Natural killer cell (primary cell): ENCODE measurements around the gene CREBRF. TPM values are rescaled to one million over a fixed set of nuclear protein-coding genes. Genes with fewer than 3 reads are reported as not detected.

ENCODE experiments used
- ATAC-seq, 3 donors: fragments of 150-1000 bp in 2 of 3; fragments of 200-7000 bp in 1 of 3; cut with Tn5 transposase; 1 replicate in 1 of 3; 2 replicates in 2 of 3; pipeline ENCODE4 v1.10.0; 2021; ENCODE audit warnings: mild to moderate bottlenecking in 2 of 3, moderate library complexity in 2 of 3
- DNase-seq, 2 donors: peaks; one replicate each; pipeline versions ENCODE4 v3.0.0 to v3.0.0-alpha.2; 2013 to 2021; ENCODE audit warnings: mixed read lengths in 1 of 2
- H3K27ac ChIP-seq: one replicate; pipeline ENCODE4 v1.5.1; 2013; ENCODE audit warnings: mild to moderate bottlenecking, low read length
- H3K27me3 ChIP-seq: one replicate; pipeline ENCODE4 v1.6.1; 2013; ENCODE audit warnings: low read length; ENCODE audit not compliant: control insufficient read depth, insufficient read depth
- H3K36me3 ChIP-seq: one replicate; pipeline ENCODE4 v1.6.1; 2013; ENCODE audit warnings: low read length; ENCODE audit not compliant: control insufficient read depth, insufficient read depth
- H3K4me1 ChIP-seq: one replicate; pipeline ENCODE4 v1.6.1; 2013; ENCODE audit warnings: low read length; ENCODE audit not compliant: control insufficient read depth, insufficient read depth
- H3K4me3 ChIP-seq: one replicate; pipeline ENCODE4 v1.5.1; 2013; ENCODE audit warnings: low read length
- H3K9me3 ChIP-seq: one replicate; pipeline ENCODE4 v1.6.1; 2013; ENCODE audit warnings: low read length; ENCODE audit not compliant: control insufficient read depth, insufficient read depth
- H3K27ac Mint-ChIP-seq, 2 donors: one replicate each; pipeline ENCODE4 v1.8.0; 2022; ENCODE audit warnings: mild to moderate bottlenecking in 2 of 2, mixed read lengths in 2 of 2, moderate library complexity in 1 of 2
- H3K27me3 Mint-ChIP-seq, 2 donors: one replicate each; pipeline ENCODE4 v1.8.0; 2022; ENCODE audit warnings: low read depth in 2 of 2, mixed read lengths in 2 of 2
- H3K36me3 Mint-ChIP-seq: one replicate; pipeline ENCODE4 v1.8.0; 2022; ENCODE audit warnings: mixed read lengths
- H3K4me1 Mint-ChIP-seq, 2 donors: one replicate each; pipeline ENCODE4 v1.8.0; 2022; ENCODE audit warnings: mixed read lengths in 2 of 2
- H3K4me3 Mint-ChIP-seq: one replicate; pipeline ENCODE4 v1.8.0; 2022; ENCODE audit warnings: mild to moderate bottlenecking, moderate library complexity, mixed read lengths
- H3K9me3 Mint-ChIP-seq, 2 donors: one replicate each; pipeline ENCODE4 v1.8.0; 2022; ENCODE audit warnings: mixed read lengths in 2 of 2
- CTCF ChIP-seq: fragments of 200-600 bp; IDR thresholded peaks from one replicate; pipeline ENCODE4 v1.8.0; 2022; ENCODE audit warnings: antibody characterized with exemption
- WGBS: methylation state at CpG from one replicate; pipeline ENCODE4 v1.1.7; 2013; ENCODE audit warnings: missing lambda C conversion rate; ENCODE audit not compliant: insufficient coverage; 5-methylcytosine and 5-hydroxymethylcytosine counted together
- intact Hi-C: fragments of 100-400 bp; cut with micrococcal nuclease; formaldehyde crosslinking; loops from one replicate; pipeline ENCODE4 v1.14.2; 2022
- total RNA-seq, 4 donors: library from RNA; stranded (reverse); fragments of 120-200 nt in 1 of 4; gene quantifications; one replicate each; pipeline versions ENCODE4 v1.2.3 to v1.2.4, GENCODE V29; 2013 to 2022

The CREBRF gene
- total RNA-seq, 3 donors from 2014 or later (not counting 1 experiment from before 2014, with no cell fraction given) = 118 to 127 (median 121) TPM

GRCh38 chr5:173139631-173140030 lies 83.5 kb downstream of the CREBRF start:
- H3K27ac ChIP-seq = no peak overlapping the region
- no peak for TF ChIP-seq CTCF
- ATAC-seq (no peak), DNase-seq (no peak)
- H3K4me1 ChIP-seq = peaks cover 3% of the 10 kb centered on the region
- Mint-ChIP-seq H3K4me3 (no peak overlapping the region), H3K27me3 (no peaks in the 10 kb centered on the region), H3K4me1 (peaks cover 0 to 5% of the 10 kb centered on the region in 2 donors), H3K27ac (peak overlapping the region; percentile 0 to 67), H3K36me3 (no peaks in the 10 kb centered on the region), H3K9me3 (no peaks in the 10 kb centered on the region)
- peaks cover 16% of the 10 kb centered on the region for H3K36me3 ChIP-seq
- no peaks in the 10 kb centered on the region for H3K9me3 ChIP-seq
- H3K27me3 ChIP-seq = no peaks in the 10 kb centered on the region
- WGBS = 100% methylated on average over 1 of the region's 1 CpG
- intact Hi-C loops = no loop called here
- H3K4me3 ChIP-seq = no peak overlapping the region

GRCh38 chr5:173140769-173141168 lies 84.6 kb downstream of the CREBRF start:
- Mint-ChIP-seq H3K4me3 (no peak overlapping the region), H3K9me3 (no peaks in the 10 kb centered on the region), H3K36me3 (no peaks in the 10 kb centered on the region), H3K4me1 (peaks cover 5 to 11% of the 10 kb centered on the region in 2 donors), H3K27me3 (no peaks in the 10 kb centered on the region), H3K27ac (peak overlapping the region in 1 of 2 donors; percentile 67)
- Histone ChIP-seq H3K36me3 (peaks cover 15% of the 10 kb centered on the region), H3K27me3 (no peaks in the 10 kb centered on the region), H3K4me3 (no peak overlapping the region), H3K4me1 (peaks cover 9% of the 10 kb centered on the region), H3K9me3 (no peaks in the 10 kb centered on the region), H3K27ac (no peak overlapping the region)
- ATAC-seq (no peak), DNase-seq (no peak)
- intact Hi-C loops = no loop called here
- no peak for TF ChIP-seq CTCF
- 90% methylated on average over 4 of the region's 4 CpGs for WGBS

GRCh38 chr5:173143567-173143966 lies 87.4 kb downstream of the CREBRF start:
- Mint-ChIP-seq H3K4me1 (peaks cover 5 to 11% of the 10 kb centered on the region in 2 donors), H3K4me3 (peak overlapping the region; percentile 17), H3K9me3 (no peaks in the 10 kb centered on the region), H3K27me3 (no peaks in the 10 kb centered on the region), H3K27ac (peak overlapping the region; percentile 97 to 100), H3K36me3 (peaks cover 2% of the 10 kb centered on the region)
- no peak for TF ChIP-seq CTCF
- Histone ChIP-seq H3K4me3 (no peak overlapping the region), H3K27ac (no peak overlapping the region), H3K4me1 (peaks cover 9% of the 10 kb centered on the region), H3K27me3 (no peaks in the 10 kb centered on the region), H3K36me3 (peaks cover 7% of the 10 kb centered on the region), H3K9me3 (no peaks in the 10 kb centered on the region)
- DNase-seq (no peak), ATAC-seq (no peak)
- intact Hi-C loops = no loop called here
- WGBS = 95% methylated on average over 8 of the region's 8 CpGs
